Posterior vena cava (tissue), 2 donors: ENCODE measurements around the gene ILK. TPM values are rescaled to one million over a fixed set of nuclear protein-coding genes. Genes with fewer than 3 reads are reported as not detected.

Experiments used
- DNase-seq: peaks from one replicate; pipeline ENCODE4 v3.0.0-alpha.2; 2020; ENCODE audit warnings: low spot score
- intact Hi-C, 2 donors: fragments of 100-400 bp; cut with DNase I; formaldehyde crosslinking; loops; one replicate each; pipeline versions ENCODE4 v1.14.1 to v1.14.2; 2022 to 2023
- total RNA-seq, 2 donors: library from RNA; stranded (reverse); fragmentation: NEBNext Ultra II Directional; extraction: Animal tissue kit (Norgen Biotek cat#: 25700); gene quantifications; one replicate each; pipeline ENCODE4 v1.2.1, GENCODE V29; 2021
- donor health status: DM: yes; HTN: yes; CAD: no.
- donor health status: DM: yes; HTN: yes; CAD: no.

The ILK gene
- total RNA-seq, 2 donors from 2014 or later = 340 to 384 TPM

DNA sequence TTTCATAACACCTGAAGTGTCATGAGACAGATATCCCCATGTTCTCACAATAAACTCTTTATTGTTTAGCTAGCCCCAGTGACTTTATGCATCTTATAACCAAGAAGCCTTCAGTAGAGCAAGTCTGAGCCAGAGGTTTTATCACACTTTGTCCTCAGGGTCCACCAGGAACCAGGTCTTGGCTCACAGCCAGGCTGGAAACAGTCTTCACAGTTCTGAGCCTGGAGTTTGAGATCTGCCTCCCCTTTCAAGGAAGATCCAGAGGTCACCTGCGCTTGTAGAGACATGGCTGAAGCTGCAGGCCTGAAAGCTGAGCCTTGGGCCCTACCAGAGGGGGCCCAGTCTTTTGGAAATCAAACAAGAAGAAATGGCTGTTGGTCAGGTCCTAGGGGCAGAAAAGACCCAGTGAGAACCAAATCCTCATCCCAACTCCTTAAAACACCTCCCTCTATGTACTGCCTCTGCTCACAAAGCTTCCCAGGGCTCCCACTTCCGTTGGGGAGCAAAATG lies 3.6 kb upstream of the ILK start:
- intact Hi-C loops = no loop called here
- DNase-seq = no peak

DNA sequence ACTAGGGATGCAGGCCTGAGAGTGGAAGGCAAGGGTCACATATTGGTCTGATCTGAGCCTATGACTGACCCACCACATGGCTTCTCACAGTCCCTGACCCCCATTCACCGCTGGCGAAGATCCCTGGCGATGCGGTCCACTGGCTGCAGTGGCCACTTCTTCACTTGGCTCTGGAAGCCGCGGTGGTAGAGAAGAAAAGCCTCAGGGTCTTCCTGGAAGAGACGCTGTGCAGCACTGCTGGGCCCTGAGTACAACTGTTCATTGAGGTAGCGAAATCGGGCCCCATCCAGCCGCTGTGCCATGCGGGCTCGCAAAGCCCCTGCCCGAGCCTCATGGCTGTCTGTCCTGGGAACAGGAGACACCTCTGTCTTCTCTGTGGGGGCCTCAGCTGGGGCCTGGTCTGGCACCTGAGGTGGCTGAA lies 2.5 kb upstream of the ILK start:
- no peak for DNase-seq

DNA sequence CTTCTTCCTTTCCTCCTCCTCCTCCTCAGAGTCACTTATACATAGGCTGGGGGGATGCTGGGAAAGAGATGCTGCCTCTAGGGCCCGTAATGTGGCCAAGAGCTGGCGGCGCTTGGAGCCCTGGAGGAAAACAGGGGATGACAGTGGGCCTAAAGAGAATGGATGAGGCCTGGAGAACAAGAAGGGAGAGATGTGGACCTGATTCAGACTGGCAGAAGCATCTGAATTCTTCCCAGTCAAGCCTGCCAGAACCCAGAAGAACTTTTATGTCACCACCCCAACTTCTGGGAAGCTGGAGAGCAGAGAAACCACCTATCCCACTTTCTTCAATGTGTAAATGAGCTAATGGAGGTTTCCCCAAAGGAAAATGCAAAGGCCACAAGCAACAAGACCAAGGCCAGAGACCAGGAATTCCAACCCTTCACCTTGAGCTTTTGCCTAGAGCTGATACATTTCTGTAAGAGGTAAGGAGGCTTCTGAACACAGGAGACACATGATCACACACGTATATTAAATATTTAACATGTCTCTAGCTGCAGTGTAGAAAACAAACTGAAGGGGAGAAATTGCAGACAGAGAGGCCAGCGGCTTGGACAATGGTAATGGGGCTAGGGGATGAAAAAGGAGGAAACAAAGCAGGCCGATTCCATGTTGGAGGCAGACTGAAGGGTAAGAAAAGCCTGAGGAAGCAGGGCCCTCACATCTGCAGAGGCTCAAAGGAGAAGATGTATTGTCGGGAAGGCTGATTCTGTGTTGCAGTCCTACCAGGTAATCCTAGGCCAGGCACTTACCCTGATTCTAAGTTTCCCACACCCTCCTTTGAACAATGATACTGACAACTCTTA lies 1.3 kb upstream of the ILK start:
- intact Hi-C loops = no loop called here
- DNase-seq = no peak

More for the DNA sequence above, 2.5 kb upstream of the ILK start:
- intact Hi-C loops = no loop called here

DNA sequence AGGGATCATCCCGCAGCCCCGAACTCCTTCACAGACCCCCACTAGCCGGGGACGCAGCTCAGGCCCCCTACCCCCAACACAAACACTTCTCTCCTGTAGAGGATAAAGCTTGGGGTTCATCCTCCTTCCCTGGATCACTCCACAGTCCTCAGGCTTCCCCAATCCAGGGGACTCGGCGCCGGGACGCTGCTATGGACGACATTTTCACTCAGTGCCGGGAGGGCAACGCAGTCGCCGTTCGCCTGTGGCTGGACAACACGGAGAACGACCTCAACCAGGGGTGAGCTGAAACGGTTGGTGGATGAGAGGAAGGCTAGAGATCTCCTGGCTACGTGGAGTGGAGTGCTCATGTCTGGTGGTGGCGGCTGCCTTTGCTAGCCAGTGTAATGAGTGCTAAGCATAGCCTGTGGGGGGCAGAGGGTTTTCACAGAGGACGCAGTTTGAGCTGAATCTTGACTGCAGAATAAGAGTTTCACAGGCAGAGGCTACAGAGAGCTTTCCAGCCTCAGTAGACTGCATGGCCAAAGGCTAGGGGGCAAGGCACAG lies 580 bp downstream of the ILK start:
- intact Hi-C loops = no loop called here
- no peak for DNase-seq

DNA sequence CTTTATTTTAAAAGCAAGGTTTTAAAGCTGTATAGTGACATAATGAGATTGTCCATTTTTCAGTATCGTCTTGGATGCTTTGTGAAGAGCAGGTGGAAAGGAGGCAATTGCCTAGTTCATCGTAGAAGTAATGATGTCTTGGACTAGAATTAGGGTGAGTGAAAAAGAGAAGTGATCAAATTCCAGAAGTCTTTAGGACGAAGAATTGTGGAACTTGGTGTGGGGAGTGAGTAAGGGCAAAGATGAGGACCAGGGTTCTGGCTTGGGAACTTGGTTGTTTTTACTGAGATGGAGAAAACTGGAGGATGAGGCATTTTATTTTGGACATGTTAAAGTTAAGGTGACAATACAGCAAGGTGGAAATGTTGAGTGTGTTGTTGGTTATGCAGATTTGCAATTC lies 1.2 kb downstream of the ILK start:
- DNase-seq = no peak

DNA sequence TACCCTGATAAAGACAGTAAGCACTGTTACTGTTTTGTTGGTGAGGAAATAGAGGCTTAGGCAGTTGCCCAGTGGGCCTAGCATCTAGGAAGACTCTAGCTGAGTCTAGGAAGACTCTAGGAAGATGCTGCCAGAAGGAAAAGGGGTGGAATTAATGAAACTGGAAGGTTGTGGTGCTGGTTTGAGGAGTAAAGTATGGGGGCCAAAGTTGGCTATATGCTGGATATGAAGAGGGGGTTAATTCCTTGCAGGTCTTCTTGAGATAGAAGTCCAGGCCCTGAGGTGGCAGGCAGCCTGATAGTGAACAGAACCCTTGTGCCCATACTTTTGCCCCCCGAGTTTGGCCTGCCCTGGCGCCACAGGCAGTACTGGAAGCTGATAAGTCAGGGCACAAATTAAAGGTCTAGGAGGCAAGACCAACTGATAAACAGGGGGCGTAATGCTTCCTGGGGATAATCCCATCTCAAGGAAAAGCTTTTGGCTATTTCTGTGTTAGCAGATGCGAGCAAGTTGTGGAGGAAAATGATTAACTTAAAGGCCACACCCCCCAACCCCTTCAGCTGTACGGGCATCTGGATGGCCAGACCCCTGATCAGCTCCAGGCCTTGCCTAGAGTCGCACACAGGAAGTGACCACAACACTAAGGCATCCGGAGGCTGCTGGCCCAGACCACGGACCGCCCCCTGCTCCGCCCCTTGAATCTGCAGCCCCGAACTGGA lies 3.1 kb downstream of the ILK start:
- DNase-seq = peak; percentile 97
- intact Hi-C loops = no loop called here

More for the DNA sequence above, 1.2 kb downstream of the ILK start:
- intact Hi-C loops = no loop called here

DNA sequence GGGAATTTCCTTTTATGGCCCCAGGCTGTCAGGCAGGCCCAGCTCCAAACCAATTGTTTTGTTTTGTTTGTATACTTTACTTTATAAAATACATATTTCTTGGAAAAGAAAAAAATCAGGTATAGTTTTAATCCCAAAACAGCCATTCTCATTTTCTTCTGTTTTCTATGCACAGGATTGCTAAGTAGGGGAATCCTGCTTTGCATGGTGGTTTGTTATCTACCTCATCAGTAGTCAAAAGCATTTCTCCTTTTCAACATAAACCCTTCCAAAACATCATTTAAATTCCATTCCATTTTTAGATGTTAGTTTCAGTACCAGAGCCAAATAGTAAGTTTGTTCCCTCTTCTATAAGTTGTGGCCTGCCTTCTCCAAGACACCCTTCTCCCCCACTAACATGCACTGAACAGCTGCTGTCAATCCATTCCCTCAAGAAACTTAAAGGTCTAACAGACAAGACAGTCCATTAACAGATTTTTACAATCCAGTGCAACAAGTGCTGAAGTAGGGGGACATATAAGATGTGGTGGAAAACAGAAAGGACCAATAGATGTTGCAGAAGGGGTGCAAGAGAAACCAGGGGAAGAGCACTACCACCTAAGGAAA lies 3.7 kb downstream of the ILK start:
- intact Hi-C loops = no loop called here
- DNase-seq = no peak

DNA sequence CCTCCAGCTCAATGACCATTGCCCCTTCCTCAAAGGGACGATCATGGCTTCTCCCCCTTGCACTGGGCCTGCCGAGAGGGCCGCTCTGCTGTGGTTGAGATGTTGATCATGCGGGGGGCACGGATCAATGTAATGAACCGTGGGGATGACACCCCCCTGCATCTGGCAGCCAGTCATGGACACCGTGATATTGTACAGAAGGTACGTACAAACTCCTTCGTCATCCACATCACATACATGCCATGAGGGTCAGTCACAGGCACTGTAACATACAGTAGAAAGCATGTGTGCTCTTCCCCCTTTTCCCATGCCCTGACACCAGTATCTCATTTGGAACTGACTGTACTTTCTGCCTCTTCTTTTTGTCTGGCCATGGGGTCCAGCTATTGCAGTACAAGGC lies 4.4 kb downstream of the ILK start:
- peak; percentile 77 for DNase-seq
- intact Hi-C loops = no loop called here

DNA sequence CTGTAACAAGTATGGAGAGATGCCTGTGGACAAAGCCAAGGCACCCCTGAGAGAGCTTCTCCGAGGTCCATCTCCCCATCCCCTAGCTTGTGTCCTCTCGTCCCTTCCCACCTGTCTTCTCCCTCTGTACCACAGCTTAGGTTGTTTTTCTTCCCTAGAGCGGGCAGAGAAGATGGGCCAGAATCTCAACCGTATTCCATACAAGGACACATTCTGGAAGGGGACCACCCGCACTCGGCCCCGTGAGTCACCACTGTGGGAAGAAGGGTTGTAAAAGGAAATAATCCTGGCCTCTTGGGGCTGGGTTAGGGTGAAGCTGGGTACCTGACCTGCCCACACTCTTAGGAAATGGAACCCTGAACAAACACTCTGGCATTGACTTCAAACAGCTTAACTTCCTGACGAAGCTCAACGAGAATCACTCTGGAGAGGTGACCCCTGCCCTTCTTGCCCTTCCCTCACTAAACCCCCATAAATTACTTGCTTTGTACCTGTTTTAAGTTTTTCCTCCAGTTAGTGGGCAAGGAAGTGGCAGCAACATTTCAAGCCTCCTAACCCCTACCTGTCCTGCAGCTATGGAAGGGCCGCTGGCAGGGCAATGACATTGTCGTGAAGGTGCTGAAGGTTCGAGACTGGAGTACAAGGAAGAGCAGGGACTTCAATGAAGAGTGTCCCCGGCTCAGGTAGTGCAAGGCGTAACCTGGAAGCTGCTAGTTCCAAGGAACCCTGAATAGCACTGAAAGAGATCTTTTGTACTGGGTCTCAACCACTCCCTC lies 5.3 kb downstream of the ILK start:
- DNase-seq = peak; percentile 78
- intact Hi-C loops = no loop called here

DNA sequence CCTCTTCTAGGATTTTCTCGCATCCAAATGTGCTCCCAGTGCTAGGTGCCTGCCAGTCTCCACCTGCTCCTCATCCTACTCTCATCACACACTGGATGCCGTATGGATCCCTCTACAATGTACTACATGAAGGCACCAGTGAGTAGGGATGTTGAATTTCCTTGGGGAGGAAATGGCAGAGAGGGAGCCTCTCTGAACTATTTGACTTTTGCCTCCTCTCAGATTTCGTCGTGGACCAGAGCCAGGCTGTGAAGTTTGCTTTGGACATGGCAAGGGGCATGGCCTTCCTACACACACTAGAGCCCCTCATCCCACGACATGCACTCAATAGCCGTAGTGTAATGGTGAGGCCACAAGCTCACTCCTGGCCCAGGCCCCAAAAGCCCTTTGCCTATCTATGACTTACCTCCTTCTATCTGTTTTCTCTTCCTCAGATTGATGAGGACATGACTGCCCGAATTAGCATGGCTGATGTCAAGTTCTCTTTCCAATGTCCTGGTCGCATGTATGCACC lies 6.0 kb downstream of the ILK start:
- DNase-seq = peak; percentile 63
- intact Hi-C loops = loop anchor here in 1 of 2 donors (5.0 kb wide), 1 partner anchor 73 kb away; the partner anchor contains the start of gene MRPL17

DNA sequence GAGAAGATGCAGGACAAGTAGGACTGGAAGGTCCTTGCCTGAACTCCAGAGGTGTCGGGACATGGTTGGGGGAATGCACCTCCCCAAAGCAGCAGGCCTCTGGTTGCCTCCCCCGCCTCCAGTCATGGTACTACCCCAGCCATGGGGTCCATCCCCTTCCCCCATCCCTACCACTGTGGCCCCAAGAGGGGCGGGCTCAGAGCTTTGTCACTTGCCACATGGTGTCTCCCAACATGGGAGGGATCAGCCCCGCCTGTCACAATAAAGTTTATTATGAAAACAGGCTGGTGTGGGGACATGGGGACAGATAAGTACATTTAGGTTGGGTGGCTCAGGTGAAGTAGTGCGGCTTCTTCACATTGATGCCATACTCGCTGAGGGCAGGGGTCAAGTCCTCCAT lies 7.0 kb downstream of the ILK start:
- intact Hi-C loops = loop anchor here in 1 of 2 donors (5.0 kb wide), 1 partner anchor 72 kb away; the partner anchor contains the start of gene MRPL17
- peak; percentile 77 for DNase-seq

DNA sequence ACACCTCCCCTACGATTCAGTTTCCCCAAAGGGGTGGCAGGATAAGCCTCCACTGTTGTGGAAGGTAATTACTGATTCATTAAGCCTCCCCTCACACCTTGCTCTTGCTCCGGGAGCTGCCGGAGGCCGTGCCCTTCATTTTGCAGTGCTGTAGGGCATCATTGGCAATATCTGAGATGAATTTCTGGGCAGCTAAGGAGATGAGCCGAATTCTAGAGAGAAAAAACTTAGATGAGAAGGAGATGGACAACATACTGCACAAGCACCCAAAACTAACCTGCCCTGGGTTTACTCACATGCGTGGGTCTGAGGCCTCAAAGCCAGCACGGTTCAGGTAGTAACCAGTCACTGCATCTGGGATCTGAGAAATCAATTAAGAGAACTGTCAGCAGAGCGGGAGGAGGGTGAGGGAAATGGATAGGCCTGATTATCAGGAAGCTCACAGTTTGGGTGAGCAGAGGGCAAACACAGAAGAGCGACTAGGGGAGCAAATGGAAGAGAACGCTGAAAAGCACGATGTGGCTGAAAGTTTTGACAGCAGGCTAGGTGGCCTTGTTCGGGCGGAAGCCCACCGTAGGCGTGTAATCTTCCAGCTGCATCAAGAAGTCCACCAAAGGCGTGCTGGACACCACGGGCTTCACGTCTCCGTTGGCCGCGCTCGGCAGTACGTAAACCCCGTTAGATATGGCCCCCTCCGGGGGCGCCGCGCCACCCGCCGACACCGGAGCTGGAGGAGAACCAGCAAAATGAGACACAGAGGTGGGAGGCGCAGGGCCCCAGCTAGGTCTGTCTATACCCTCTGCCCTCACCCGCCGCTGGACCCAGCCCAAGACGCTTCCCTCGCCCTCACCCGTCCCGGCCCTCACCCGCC lies 7.8 kb downstream of the ILK start:
- DNase-seq = peak; percentile 92
- intact Hi-C loops = loop anchor here in 1 of 2 donors (5.0 kb wide), 1 partner anchor 71 kb away; the partner anchor contains the start of gene MRPL17

DNA sequence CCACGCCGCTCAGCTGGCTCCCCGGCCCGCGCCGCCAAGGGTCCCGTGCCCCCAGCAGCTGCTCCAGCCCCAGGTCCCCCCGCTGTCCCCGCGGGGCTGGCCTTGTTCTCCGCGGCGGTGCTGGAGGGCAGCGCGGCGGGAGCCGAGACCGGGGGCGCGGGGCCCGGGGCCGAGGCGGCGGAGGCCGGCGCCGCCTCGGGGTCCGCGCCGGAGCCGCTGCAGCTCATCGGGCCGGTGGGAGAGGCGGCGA lies 8.3 kb downstream of the ILK start:
- no peak for DNase-seq
- intact Hi-C loops = loop anchor here in 1 of 2 donors (5.0 kb wide), 1 partner anchor 70 kb away; the partner anchor contains the start of gene MRPL17

DNA sequence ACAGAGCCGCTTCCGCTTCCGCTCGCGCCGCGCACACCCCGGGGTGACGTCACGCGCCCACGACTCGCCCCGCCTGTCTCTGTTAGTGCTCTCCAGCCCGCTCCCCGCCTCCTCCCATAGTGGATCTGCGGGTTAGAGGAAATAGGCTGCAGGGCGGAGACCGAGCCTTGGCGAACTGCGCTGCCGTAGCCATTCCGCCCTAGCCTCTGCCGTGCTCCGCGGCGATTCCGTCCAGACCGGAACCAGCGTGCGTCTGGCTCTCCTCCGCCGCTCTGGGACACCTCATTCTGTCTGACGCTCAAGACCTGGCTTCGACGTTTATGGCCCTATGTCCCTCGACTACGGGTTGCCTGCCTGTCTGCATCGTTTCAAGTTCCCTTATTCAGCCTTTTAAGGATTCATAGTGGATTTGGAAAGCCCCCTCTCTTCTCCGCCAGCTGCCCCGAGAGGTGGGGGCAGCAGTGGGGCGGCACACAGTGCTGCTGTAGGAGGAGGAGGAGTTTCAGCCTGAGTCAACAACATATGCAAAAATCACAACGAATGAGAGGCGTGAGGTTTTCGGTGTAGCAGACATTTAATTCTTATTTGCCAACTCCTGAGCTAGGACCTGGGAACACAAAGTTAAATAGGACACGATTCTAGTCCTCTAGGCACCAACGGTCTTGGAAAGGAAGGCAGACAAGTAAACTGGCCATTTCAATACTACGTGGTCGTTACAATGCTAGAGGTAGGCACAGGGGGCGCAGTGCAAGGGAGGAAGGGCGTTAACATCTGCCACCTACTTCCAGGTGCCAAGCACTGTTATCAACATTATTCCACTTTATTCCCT lies 8.9 kb downstream of the ILK start, which contains the start of gene TAF10:
TSS of gene TAF10 (minus strand) at position 4 of the 829 bp plus-strand sequence. CDS start 27 bp downstream, outside the sequence.
- intact Hi-C loops = loop anchor here in 1 of 2 donors (5.0 kb wide), 1 partner anchor 70 kb away; the partner anchor contains the start of gene MRPL17
- peak; percentile 100 for DNase-seq

DNA sequence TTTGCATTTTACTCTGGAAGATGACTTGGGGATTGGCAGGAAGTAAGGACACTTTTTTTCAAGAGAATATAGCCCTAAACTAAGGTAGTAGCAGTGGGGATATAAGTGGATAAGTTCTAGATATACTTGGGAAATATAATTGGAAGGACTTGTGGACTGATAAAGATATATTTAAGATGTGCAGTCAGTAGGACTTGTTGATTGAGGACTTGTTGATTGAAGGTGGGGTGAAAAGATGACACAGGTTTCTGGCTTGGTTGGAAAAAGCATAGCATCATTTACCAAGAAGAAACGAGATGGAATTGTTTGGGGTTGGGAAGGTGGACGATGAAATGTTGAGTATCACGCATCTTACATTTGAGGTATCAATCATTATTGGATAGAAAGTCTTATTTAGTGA lies 9.9 kb downstream of the ILK start:
- no peak for DNase-seq
- intact Hi-C loops = loop anchor here in 1 of 2 donors (5.0 kb wide), 1 partner anchor 69 kb away; the partner anchor contains the start of gene MRPL17

DNA sequence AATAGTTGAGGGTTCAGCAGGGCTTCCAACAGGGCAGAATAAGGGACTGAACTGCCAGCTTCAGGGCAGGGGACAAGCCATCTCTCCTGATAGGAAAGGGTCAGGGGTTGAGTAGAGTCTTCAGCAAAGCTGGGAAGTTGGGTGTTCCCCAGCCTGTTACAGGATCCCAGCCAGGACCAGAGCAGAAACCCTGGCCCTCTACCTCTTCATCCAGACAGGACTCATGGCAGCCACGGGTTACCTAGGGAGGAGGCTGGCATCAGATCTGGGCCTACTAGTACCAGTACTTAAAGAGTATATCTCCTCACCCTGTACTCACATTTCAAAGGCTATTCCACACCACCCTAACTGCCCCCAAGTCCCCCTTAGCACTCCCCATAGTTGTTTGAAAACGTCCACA lies 10.9 kb downstream of the ILK start:
- intact Hi-C loops = loop anchor here in 1 of 2 donors (5.0 kb wide), 1 partner anchor 68 kb away; the partner anchor contains the start of gene MRPL17
- DNase-seq = no peak
